ENCODE results near the gene HFM1.
"Not testable (repeated sequence)": the region's sequence is repeated elsewhere in the genome, so short reads cannot be mapped to it uniquely, and the experiment has no call there.

Gene HFM1, protein sequence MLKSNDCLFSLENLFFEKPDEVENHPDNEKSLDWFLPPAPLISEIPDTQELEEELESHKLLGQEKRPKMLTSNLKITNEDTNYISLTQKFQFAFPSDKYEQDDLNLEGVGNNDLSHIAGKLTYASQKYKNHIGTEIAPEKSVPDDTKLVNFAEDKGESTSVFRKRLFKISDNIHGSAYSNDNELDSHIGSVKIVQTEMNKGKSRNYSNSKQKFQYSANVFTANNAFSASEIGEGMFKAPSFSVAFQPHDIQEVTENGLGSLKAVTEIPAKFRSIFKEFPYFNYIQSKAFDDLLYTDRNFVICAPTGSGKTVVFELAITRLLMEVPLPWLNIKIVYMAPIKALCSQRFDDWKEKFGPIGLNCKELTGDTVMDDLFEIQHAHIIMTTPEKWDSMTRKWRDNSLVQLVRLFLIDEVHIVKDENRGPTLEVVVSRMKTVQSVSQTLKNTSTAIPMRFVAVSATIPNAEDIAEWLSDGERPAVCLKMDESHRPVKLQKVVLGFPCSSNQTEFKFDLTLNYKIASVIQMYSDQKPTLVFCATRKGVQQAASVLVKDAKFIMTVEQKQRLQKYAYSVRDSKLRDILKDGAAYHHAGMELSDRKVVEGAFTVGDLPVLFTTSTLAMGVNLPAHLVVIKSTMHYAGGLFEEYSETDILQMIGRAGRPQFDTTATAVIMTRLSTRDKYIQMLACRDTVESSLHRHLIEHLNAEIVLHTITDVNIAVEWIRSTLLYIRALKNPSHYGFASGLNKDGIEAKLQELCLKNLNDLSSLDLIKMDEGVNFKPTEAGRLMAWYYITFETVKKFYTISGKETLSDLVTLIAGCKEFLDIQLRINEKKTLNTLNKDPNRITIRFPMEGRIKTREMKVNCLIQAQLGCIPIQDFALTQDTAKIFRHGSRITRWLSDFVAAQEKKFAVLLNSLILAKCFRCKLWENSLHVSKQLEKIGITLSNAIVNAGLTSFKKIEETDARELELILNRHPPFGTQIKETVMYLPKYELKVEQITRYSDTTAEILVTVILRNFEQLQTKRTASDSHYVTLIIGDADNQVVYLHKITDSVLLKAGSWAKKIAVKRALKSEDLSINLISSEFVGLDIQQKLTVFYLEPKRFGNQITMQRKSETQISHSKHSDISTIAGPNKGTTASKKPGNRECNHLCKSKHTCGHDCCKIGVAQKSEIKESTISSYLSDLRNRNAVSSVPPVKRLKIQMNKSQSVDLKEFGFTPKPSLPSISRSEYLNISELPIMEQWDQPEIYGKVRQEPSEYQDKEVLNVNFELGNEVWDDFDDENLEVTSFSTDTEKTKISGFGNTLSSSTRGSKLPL (N-terminal part only)

DNA sequence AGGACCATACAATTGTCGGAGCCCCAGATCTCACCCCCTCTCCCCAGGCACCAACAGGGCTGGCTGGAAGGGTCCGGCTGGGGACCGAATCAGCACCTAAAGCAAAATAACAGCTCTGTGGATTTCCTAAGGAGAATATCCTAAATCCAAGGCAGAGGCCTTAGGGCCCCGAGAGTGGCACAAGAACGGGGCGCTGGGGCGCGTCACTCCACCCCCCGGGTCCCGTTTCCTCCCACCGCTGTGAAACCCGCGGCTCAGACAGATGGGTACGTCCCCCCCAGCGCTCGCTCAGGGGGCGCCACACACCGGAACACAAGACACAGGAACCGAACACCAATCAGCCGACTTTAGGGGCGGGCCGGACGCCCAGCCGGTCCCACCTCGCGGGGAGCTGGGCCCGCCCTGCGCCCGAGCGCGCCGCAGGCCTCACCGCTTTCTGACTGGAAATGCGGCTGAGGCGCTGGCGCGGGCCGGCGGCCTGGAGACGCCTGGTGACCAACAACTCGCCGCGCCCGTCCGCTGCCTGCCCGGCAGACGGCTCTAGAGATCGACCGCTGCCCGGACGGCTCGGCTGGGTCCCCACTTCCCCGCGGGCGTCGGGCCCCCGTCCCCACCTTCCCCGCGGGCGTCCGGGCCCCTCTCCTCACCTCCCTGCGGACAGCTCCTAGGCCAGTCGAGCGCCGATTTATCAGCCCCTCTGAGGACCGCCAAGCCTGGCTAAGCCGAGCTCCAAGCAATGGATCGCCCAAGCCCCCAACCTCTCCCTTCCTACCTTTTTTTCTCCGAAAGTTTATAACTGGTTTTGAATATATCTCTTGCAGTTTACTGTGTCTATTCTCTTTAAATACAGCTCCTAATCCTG, at the start of gene HFM1:
TSS of gene HFM1 (minus strand) at position 687 of the 862 bp plus-strand sequence. CDS start 3,755 bp downstream, outside the sequence.
- DNase-seq (ENCODE audit: low read depth) = peak; percentile 49

DNA sequence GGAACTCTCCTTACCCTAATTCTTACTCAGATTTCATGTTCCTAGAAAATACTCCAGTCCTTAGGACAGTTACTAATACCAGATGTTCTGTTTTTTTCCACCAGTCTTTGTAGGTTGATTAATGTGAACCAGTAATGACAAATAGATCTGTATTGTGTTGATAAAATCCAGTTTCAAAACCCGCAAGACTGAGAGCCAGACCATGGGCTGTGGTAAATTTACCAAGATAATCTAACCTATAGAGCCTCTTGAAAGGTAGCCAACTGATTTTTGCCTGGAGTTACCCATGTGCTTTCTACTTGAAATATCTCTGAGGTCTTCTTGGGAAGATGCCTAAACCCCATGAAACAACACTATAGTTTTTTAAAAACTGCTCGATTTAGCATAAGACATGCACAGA, 49.5 kb upstream of the HFM1 start:
- DNase-seq (ENCODE audit: low read depth) = no peak

DNA sequence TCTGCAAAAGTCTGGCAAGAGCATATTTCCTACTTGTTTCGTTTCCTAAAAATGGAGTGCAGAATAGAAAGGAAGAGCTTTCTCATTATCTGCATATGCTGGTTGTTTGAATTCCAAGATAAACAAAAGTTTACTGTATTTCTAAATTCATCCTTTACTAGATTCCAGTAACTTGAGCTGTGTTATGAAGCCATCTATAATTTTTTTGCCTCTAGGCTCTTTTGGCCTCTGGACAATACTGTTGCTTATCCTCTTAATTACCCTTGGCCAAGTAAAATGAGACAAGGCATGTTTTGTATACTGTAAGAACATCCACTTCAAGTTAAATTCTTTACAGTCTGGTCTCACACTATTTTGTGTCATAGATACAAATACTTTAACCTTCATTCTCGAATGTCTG, 45.6 kb upstream of the HFM1 start:
- no peak for DNase-seq (ENCODE audit: low read depth)

DNA sequence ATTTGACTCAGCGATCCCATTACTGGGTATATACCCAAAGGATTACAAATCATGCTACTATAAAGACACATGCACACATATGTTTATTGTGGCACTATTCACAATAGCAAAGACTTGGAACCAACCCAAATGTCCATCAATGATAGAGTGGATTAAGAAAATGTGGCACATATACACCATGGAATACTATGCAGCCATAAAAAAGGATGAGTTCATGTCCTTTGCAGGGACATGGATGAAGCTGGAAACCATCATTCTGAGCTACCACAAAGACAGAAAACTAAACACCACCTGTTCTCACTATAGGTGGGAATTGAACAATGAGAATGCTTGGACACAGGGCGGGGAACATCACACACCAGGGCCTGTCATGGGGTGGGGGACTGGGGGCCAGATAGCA, 43.1 kb upstream of the HFM1 start:
- not testable (repeated sequence) for DNase-seq (ENCODE audit: low read depth)

DNA sequence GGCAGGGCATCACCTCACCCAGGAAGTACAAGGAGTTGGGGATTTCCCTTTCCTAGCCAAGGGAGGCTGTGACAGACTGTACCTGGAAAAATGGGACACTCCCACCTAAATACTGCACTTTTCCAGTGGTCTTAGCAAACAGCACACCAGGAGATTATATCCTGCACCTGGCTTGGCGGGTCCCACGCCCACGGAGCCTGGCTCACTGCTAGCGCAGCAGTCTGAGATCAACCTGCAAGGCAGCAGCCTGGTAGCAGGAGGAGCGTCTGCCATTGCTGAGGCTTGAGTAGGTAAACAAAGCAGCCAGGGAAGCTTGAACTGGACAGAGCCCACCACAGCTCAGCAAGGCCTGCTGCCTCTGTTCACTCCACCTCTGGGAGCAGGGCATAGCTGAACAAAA, 37.3 kb upstream of the HFM1 start:
- DNase-seq (ENCODE audit: low read depth) = not testable (repeated sequence)

DNA sequence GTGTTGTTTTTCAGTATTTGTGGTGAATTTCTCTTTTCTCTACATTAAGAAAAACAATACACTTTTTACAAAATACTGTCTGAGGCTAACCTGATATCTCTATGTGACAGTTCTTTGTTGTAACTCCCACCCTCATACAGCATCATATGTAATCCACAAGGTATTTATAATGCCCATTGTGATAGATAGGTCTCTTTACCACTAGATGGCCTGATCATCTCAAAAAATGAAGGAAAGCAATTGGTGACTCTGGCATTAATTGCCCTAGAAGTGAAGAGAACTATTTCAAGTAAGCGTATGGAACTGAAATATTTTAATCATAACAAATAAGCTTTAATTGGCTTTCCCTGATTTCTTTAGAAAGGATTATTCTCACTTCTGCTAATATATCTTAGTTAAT, 36.2 kb upstream of the HFM1 start:
- DNase-seq (ENCODE audit: low read depth) = no peak

DNA sequence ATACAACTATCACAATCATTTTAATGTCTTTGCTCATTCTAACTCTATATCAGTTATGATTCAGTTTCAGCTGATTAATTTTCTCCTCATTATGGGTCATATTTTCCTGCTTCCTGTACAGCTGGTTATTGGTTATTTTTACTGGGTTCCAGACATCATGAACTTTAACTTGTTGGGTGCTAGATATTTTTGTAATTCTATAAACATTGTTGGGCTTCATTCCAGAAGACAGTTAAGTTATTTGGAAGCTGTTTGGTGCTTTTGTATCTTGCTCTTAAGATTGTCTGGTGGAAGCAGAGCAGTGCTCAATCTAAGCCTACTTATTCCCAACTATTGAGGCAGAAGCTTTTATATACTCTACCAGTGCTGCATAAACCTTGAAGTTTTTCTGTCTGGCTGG, 34.4 kb upstream of the HFM1 start:
- no peak for DNase-seq (ENCODE audit: low read depth)

DNA sequence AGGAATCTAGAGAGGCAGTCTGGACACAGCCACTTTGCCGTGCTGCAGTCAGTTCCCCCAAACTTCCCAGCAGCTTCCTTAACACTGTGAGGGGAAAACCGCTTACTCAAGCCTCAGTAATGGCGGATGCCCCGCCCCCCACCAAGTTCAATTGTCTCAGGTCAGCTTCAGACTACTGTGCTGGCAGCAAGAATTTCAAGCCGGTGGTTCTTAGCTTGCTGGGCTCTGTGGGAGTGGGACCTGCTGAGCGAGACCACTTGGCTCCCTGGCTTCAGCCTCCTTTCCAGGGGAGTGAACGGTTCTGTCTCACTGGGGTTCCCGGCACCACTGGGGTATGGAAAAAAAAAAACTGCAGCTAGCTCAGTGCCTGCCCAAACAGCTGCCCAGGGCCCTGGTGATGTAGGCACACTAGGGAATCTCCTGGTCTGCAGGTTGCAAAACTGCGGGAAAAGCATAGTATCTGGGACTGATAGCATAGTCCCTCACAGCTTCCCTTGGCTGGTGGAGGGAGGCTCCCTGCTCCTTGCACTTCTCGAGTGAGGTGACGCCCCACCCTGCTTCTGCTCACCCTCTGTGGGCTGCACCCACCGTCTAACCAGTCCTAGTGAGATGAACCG, 23.7 kb upstream of the HFM1 start:
- no peak for DNase-seq (ENCODE audit: low read depth)

DNA sequence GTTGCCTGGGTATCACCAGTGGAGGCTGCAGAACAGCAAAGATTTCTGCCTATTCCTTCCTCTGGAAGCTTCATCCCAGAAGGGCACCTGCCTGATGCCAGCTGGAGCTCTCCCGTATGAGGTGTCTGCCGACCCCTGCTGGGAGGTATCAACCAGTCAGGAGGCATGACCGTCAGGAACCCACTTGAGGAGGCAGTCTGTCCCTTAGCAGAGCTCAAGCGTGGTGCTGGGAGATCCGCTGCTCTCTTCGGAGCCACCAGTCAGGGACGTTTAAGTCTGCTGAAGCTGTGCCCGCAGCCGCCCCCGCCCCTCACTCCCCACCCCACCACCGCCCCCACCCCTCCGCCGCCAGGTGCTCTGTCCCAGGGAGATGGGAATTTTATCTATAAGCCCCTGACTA, 23.1 kb upstream of the HFM1 start:
- no peak for DNase-seq (ENCODE audit: low read depth)

DNA sequence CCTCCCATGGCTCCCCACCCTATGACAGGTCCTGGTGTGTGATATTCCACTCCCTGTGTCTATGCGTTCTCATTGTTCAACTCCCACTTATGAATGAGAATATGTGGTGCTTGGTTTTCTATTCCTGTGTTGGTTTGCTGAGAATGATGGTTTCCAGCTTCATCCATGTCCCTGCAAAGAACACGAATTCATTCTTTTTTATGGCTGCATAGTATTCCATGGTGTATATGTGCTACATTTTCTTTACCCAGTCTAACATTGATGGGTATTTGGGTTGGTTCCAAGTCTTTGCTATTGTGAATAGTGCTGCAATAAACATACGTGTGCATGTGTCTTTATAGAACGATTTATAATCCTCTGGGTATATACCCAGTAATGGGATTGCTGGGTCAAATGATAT, 17.9 kb upstream of the HFM1 start:
- DNase-seq (ENCODE audit: low read depth) = not testable (repeated sequence)

DNA sequence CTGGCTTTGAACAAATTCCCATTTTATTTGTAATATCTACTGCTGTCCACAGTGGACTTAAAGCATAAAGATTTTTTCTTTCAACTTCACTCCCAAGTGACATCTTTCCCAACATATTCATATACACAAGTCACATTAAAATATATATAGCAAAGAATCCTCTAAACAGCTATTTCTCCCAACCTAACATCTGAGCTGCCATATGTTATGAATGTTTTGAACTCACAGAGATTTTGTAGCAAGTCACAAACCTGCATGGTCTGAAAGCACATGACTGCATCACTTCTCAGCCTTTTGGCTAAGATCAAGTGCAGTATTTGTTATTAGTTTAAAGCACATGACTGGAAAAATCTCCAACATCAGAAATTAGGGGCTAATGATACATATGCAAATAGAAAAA, 7.7 kb upstream of the HFM1 start:
- DNase-seq (ENCODE audit: low read depth) = no peak

DNA sequence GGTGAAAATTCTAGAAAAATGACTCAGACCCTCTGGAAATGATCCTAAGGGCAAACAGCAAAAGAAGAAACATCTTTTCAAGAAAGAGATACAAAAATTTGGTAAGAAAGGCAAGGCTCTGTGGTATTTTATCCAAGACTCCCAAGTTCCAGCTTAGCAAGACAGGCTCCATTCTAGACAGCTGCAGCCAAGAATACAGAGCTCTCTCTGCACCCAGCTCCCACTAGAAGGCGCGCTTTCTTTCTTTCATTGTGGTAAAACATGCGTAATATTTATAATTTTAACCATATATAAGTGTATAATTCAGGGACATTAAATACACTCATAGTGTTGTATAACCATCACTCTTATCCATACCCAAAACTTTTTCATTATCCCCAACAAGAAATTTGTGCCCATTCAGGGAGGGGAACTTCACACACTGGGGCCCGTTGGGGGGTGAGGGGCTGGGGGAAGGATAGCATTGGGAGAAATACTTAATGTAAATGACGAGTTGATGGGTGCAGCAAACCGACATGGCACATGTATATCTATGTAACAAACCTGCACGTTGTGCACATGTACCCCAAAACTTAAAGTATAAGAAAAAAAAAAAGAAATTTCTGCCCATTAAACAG, 2.2 kb upstream of the HFM1 start:
- DNase-seq (ENCODE audit: low read depth) = no peak

DNA sequence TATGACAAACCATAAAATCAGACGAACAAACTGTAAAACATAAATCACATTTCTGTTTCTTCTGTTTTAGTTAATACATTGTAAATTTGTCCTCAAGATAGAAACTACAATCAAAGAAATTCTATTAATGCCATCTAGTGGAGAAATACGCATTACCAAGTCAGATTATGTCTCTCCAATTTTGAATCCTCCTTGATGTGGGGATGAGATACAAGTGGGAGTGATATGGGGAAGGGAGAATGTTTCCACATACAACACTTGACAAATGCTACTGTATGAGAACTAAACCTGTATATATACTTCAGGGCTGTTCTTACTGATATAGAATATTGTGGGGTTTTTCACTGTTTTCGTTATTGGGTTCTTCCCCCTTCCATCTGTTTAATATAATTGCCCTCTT, 2.6 kb downstream of the HFM1 start:
- DNase-seq (ENCODE audit: low read depth) = no peak

DNA sequence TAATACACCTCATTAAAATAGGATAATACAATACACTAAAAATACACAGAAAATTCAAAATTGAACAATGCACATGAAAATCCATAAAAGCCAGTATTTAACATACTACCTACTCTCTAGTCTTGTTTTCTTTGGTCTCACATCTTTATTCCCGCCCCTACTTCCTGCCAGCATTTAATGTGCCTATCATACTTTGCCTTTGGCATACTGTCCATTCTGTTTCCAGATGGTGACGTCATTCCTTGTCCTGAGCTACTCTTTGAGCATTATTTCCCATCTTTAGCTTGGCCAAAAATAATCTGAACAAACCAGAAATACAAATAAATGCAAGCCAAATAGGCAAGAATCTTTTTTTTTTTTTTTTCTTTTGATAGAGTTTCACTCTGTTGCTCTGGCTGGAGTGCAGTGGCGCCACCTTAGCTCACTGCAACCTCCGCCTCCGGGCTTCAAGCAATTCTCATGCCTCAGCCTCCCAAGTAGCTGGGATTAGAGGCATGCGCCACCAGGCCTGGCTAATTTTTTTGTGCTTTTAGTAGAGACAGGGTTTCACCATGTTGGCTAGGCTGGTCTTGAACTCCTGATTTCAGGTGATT, 4.4 kb downstream of the HFM1 start:
- no peak for DNase-seq (ENCODE audit: low read depth)

DNA sequence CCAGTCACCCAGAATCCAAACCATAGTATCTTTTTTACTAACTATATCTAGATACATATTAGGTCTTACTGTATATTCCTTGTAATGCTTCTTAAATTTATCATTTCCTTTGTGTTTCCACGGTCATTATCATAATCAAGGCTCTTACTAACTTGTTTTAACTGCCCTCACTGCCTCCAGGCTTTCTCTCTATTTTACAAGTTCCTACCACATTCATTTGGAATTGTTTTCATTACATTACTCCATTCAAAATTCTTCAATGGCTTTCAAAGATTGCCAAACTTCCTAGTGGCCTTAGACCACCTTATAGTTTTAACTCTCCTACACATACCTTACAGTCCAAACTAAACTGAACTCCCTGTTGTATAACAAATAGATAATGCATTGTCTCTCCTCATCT, 6.3 kb downstream of the HFM1 start:
- no peak for DNase-seq (ENCODE audit: low read depth)

DNA sequence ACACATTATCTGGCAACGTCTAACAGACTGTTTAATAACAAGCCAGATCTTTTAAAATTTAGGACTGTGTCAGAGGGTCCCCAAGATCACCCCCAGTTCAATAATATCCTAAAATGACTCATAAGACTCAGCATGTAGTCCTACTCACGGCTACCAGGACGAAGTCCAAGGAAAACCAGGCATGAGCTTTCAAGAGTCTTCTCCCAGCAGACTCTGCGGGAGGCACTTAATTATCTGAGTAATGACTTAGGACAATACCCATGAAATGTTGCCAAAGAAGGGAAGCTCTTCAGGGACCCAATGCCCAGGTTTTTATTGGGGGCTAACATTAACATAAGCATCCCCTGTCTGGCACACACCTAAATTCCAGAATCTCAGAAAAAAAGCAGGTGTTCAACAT, 7.0 kb downstream of the HFM1 start:
- DNase-seq (ENCODE audit: low read depth) = no peak

DNA sequence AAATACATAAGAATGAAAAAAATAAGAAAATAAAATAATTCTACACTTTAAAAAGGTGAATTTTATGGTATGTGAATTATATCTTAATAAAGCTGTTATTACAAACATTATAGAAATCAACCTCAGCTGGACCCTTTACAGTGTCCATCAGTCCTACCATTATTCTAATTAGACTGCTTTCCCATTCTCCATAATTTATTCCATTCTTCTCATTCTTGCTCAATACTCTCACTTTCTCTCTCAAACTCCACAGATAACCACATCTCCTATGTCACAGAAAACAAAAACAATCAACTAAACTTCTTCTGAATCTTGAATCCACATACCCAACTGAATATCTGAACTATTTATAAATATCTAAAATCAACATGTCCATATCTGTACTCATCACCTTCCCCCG, 11.6 kb downstream of the HFM1 start:
- no peak for DNase-seq (ENCODE audit: low read depth)

DNA sequence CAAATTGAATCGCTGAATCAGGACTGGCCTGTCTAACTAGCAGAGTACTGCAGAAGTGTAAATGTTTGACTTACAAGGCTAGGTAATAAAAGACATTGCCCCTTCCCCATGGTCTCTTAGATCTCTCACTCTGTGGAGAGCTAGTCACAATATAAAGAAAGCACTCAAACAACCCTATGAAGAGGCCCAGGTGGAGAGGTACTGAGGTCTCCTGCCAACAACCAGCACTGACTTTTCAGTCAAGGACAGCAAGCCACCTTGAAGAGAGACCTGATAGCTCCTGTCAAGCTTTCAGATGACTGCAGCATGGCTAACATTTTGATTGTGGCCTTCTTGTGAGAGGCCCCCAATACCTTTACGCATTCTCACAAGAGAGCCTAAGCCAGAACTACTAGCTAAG, 18.5 kb downstream of the HFM1 start:
- no peak for DNase-seq (ENCODE audit: low read depth)

DNA sequence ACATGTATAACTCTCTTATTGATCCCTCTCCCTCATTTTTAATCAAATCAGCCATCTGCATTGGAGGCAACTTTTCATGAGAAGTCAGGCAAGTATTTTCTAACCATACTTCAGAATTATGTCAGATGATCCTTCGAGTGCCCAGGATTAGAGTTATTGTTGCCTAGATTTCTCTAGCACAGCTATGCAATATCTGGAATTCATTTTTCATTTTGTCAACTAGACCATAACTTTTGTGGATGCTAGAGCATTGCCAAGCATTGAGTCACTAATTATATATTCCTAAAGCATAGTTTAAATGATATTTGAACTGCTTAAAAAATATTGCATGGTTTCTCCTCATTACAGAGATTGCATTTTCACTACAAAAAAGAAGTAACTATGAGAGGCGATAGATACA, 21.2 kb downstream of the HFM1 start:
- no peak for DNase-seq (ENCODE audit: low read depth)

DNA sequence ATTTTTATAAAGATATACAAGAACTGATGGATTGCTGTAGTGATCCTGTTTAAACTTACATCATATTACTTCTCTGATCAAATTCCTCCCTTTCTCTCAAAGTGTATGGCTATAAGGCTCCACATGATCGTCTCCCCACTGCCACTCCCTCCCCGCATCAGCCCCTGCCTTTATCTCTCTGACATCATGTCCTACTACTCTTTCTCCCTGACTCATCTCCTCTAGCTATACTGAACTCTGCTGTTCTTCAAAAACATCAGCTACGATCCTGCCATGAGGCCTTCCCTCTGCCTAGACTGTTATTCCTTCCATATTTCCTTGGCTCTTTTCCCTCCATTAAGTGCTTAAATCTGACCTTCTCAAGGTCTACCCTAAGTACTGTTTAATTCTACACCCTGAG, 22.8 kb downstream of the HFM1 start:
- DNase-seq (ENCODE audit: low read depth) = no peak
